Ishikawa (cell line): ENCODE results near the gene CES4A.

Experiments used
- CEBPB ChIP-seq: IDR thresholded peaks from 2 replicates; pipeline ENCODE4 v1.6.1; 2012
- CREB1 ChIP-seq: IDR thresholded peaks from 2 replicates; pipeline ENCODE4 v1.6.1; 2012; ENCODE audit warnings: low read depth
- EGR1 ChIP-seq: IDR thresholded peaks from 2 replicates; pipeline ENCODE4 v1.6.1; 2012
- EP300 ChIP-seq: IDR thresholded peaks from 2 replicates; pipeline ENCODE4 v1.6.1; 2012; ENCODE audit warnings: borderline replicate concordance
- FOXM1 ChIP-seq: IDR thresholded peaks from 2 replicates; pipeline ENCODE4 v1.6.1; 2012; ENCODE audit warnings: low read depth, borderline replicate concordance
- NFIC ChIP-seq: IDR thresholded peaks from 2 replicates; pipeline ENCODE4 v1.6.1; 2012
- RAD21 ChIP-seq: IDR thresholded peaks from 2 replicates; pipeline ENCODE4 v1.6.1; 2012; ENCODE audit warnings: low read depth
- TAF1 ChIP-seq: IDR thresholded peaks from 2 replicates; pipeline ENCODE4 v1.6.1; 2012; ENCODE audit warnings: low read depth, mild to moderate bottlenecking
- TCF12 ChIP-seq: IDR thresholded peaks from 2 replicates; pipeline ENCODE4 v1.6.1; 2012; ENCODE audit warnings: low read depth
- TEAD4 ChIP-seq: IDR thresholded peaks from 2 replicates; pipeline ENCODE4 v1.6.1; 2012
- YY1 ChIP-seq: IDR thresholded peaks from 2 replicates; pipeline ENCODE4 v1.6.1; 2012; ENCODE audit warnings: low read depth
- ZBTB7A ChIP-seq: IDR thresholded peaks from 2 replicates; pipeline ENCODE4 v1.6.1; 2012; ENCODE audit warnings: low read depth
- TF ChIP-seq, protein P1 (sequence below): IDR thresholded peaks from 2 replicates; pipeline ENCODE4 v1.6.1; 2012; ENCODE audit warnings: low read depth, mild to moderate bottlenecking
- TF ChIP-seq, protein P2 (sequence below): IDR thresholded peaks from 2 replicates; pipeline ENCODE4 v1.6.1; 2012
- TF ChIP-seq, protein P3 (sequence below): IDR thresholded peaks from 2 replicates; pipeline ENCODE4 v1.6.1; 2012

CES4A gene

GRCh38 chr16:67024384-67025209 lies 36.2 kb downstream of the CES4A start:
- no peak for TF ChIP-seq RAD21
- TF ChIP-seq YY1: no peak

DNA sequence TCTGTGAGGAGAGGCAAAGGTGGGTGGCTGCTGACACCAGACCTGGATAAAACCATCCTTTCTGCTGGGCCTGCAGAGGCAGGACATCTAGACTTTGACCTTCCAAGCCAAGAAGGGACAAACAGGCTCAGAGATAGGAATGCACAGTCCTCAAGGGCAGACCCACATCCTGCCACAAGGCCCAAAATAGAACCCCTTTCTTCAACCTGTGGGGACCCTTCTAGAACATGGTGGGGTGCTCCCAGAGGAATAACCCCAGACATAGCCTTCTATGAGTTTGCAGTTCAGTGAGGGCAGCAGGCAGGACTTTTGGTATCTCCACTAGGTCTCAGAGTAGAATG lies 36.8 kb downstream of the CES4A start:
- no peak for TF ChIP-seq TCF12
- TF ChIP-seq NFIC: no peak
- TF ChIP-seq, protein P1, sequence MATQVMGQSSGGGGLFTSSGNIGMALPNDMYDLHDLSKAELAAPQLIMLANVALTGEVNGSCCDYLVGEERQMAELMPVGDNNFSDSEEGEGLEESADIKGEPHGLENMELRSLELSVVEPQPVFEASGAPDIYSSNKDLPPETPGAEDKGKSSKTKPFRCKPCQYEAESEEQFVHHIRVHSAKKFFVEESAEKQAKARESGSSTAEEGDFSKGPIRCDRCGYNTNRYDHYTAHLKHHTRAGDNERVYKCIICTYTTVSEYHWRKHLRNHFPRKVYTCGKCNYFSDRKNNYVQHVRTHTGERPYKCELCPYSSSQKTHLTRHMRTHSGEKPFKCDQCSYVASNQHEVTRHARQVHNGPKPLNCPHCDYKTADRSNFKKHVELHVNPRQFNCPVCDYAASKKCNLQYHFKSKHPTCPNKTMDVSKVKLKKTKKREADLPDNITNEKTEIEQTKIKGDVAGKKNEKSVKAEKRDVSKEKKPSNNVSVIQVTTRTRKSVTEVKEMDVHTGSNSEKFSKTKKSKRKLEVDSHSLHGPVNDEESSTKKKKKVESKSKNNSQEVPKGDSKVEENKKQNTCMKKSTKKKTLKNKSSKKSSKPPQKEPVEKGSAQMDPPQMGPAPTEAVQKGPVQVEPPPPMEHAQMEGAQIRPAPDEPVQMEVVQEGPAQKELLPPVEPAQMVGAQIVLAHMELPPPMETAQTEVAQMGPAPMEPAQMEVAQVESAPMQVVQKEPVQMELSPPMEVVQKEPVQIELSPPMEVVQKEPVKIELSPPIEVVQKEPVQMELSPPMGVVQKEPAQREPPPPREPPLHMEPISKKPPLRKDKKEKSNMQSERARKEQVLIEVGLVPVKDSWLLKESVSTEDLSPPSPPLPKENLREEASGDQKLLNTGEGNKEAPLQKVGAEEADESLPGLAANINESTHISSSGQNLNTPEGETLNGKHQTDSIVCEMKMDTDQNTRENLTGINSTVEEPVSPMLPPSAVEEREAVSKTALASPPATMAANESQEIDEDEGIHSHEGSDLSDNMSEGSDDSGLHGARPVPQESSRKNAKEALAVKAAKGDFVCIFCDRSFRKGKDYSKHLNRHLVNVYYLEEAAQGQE: no peak
- TF ChIP-seq TAF1: no peak
- TF ChIP-seq TEAD4: no peak
- no peak for TF ChIP-seq EGR1
- TF ChIP-seq, protein P2, sequence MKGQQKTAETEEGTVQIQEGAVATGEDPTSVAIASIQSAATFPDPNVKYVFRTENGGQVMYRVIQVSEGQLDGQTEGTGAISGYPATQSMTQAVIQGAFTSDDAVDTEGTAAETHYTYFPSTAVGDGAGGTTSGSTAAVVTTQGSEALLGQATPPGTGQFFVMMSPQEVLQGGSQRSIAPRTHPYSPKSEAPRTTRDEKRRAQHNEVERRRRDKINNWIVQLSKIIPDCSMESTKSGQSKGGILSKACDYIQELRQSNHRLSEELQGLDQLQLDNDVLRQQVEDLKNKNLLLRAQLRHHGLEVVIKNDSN: no peak
- TF ChIP-seq, protein P3, sequence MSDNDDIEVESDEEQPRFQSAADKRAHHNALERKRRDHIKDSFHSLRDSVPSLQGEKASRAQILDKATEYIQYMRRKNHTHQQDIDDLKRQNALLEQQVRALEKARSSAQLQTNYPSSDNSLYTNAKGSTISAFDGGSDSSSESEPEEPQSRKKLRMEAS: no peak
- no peak for TF ChIP-seq CREB1
- no peak for TF ChIP-seq ZBTB7A
- no peak for TF ChIP-seq CEBPB
- no peak for TF ChIP-seq EP300
- no peak for TF ChIP-seq RAD21
- TF ChIP-seq FOXM1: no peak
- TF ChIP-seq YY1: no peak

DNA sequence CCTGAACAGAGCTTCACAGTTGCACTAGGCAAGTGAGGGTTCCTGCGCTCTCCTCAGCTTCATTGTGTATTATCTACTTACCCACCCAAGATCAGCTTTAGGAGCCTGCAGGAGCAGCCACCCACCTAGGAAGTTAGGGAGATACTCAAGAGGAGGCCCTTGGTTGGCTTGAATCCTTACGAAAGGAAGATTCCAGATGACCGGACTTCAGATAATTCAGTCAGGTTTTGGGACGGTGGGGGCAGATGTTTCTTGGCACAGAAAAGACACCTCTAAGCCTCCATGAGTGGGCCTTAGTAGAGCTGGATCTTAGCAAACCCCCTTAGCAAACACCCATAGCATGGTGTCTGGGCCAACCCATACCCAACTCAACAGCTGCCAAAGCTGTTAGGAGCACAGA lies 38.2 kb downstream of the CES4A start:
- TF ChIP-seq TEAD4 (no peak), ZBTB7A (no peak), CEBPB (no peak), CREB1 (no peak), EP300 (no peak)

GRCh38 chr16:67027046-67027445 lies 38.7 kb downstream of the CES4A start:
- TF ChIP-seq, protein P1: no peak
- TF ChIP-seq ZBTB7A (no peak), RAD21 (no peak), TAF1 (no peak), EP300 (no peak), EGR1 (no peak), NFIC (no peak), FOXM1 (no peak), YY1 (no peak), CEBPB (no peak), TCF12 (no peak), TEAD4 (no peak)
- TF ChIP-seq, protein P2: no peak
- TF ChIP-seq, protein P3: no peak

DNA sequence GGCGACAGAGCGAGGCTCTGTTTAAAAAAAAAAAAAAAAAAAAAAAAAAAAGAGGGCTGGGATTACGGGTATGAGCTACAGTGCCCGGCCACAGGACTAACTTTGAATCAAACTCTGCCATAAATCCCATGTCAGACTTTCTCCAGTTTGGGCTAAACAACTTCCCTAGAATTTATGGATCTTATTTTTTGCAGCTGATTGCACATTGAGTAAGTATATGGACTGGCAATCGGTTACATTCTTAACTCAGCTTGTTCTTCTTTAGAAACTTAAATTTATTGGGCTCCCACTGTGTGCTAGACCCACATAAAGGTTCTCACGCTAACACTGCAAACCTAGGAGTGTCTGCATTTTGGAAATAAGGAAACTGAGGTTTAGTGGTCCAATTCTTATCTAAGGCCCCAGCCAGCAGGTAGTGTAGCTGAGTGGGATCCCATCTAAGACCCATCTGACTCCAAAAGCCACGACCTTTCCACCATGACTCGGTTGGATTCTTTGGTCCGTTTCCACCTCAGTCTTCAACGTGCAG lies 39.8 kb downstream of the CES4A start:
- TF ChIP-seq TCF12 (no peak), FOXM1 (no peak), ZBTB7A (no peak), NFIC (no peak), CEBPB (no peak), EP300 (no peak), TAF1 (no peak), RAD21 (no peak), YY1 (no peak), EGR1 (no peak), TEAD4 (no peak), CREB1 (no peak)
- TF ChIP-seq, protein P1: no peak
- TF ChIP-seq, protein P2: no peak
- TF ChIP-seq, protein P3: no peak
